ENCODE data around the gene ACOXL.
"Not testable (repeated sequence)": the region's sequence is repeated elsewhere in the genome, so short reads cannot be mapped to it uniquely, and the experiment has no call there.

ACOXL gene

GRCh38 chr2:111072220-111072871 lies 340.0 kb downstream of the ACOXL start:
- DNase-seq: no peak

GRCh38 chr2:111082659-111083058 lies 350.3 kb downstream of the ACOXL start:
- DNase-seq: not testable (repeated sequence)

DNA sequence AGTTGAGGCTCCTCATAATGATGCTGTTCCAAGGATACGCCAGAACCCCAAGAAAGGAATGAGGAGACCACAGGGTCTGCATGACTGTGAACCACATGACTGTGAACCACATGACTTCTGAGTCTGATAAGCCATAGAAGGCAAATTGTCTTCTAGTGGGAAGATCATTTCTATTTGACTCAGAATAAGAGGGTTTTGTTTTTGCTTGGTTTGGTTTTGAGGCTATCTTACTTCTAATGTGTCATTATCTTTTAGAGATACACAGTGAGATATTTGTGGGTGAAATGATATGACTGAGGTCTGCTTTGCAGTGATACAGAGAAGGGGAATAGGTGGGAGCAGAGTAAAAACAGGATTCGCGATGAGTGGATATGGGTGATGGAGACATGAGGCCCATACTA lies 359.4 kb downstream of the ACOXL start:
- no peak for DNase-seq

GRCh38 chr2:111094691-111095090 lies 362.3 kb downstream of the ACOXL start:
- DNase-seq: no peak

DNA sequence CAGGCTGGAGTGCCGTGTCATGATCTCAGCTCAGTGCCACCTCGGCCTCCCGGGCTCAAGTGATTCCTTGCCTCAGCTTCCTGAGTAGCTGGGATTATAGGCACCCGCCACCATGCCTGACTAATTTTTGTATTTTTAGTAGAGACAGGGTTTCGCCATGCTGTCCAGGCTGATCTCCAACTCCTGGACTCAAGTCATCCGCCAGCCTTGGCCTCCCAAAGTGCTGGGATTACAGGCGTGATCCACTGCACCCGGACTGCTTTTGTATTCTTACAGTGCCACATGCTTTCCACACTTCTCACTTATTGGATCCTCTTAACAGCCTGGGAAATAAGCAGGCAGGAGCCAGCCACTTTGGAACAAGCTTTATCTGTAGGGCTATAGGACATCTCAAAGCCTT lies 363.1 kb downstream of the ACOXL start:
- no peak for DNase-seq

DNA sequence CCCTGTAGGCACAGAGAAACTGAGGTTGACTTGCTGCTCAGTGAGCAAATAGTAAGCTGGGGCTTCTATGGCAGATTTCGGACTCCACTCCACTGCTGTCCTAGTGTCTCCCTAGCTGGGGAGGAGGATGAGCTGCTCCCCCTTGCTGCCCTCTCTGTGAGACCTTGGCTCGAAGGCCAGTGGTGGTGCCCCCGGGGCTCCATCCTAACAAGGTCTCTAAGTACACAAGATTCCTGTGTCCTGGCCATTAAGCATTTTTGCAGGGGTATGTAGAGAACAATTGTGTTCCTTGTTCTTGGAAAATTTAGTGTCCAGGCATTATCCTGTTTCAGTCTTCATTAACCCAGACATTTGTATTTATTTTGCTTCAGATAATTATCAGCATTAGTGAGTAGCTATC lies 367.0 kb downstream of the ACOXL start:
- no peak for DNase-seq

DNA sequence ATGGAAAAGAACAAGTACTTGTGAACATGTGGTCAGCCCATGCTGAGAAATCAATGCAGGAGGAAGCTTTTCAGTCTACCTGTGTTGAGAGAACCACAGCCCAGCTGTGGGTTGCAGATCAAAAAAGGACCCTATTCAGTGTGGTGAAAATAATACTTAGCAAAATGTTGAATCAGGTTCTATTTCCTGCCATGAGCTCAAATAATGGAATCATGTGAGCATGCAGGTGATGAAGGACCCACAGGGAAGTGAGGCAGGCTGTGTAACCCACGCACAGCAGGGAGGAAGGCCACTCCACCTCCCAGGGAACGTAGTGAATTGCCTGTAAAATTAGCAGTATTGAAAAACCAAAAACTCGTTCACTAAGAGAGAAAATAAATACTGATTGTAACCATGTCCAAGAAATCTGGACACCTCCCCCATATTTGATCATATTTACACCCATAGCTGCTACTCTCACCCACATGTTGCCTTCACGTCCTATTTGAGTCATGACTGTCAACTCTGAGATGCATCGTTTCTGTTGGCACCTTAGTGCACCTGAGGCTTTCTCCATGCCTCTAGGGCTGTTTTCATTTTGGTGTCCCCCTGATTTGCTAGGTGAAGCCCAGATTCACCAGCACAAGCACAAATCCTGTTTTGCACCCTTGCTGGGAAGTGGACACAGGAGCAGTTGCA lies 367.9 kb downstream of the ACOXL start:
- no peak for DNase-seq

- DNase-seq: peak; percentile 81 to 91
Measured at GRCh38 chr2:111100765-111101162, 368.4 kb downstream of the ACOXL start.

DNA sequence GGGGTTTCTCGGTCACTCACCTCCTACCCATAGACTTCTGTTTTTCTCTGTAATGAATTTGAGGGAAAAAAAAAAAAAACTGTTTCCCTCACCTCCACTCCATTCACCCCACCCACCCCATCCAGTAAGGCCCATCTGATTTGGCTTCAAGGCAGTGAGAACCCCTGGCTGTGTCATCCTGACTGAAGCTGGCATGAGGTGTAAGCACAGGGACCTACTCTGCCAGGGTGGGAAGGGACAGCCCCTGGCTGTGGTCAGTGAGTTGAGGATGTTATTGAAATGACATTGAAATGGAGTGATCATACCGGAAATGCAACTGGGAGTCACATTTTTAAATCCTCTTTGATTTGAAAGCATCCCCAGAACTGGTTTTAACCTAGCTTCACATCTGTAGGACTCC lies 369.2 kb downstream of the ACOXL start:
- no peak for DNase-seq

DNA sequence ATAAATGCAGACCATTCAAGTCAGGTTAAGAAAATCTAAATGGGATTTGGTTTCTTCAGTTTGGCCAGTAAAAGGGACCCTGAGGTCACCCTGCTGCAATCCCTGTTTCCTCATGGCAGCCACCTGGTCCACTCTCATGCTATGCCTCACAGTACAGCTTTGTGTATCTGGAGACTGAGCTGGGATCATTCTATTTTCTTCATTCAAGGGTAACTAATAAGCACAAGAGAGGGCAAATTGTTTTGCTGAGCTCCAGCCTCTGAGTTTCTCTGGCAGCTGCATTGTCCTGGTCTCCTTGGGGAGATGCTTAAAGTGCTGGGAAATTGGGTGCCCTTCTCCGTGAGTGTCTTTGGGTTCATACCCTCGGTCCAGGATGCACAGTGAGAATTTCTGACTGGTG lies 369.8 kb downstream of the ACOXL start:
- DNase-seq: no peak

DNA sequence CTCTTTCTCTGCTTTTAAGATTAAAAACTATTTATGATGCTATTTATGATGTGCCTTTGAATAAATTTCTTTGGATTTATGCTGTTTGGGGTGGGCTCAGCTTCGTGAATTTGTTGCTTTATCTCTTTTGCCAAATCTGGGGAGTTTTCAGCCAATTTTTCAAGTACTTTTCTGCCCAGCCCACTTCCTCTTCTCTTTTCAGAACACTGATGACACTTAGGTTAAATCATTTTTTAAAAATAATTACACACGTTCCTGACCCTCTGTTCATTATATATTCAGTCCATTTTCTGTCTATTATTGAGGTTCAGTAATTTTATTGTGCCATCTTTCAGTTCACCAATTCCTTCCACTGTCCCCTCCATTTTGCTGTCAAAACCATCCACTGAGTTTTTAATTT lies 373.6 kb downstream of the ACOXL start:
- DNase-seq: peak; percentile 53 to 62

- peak; percentile 56 to 81 for DNase-seq
Measured at GRCh38 chr2:111106706-111107105, 374.3 kb downstream of the ACOXL start.

DNA sequence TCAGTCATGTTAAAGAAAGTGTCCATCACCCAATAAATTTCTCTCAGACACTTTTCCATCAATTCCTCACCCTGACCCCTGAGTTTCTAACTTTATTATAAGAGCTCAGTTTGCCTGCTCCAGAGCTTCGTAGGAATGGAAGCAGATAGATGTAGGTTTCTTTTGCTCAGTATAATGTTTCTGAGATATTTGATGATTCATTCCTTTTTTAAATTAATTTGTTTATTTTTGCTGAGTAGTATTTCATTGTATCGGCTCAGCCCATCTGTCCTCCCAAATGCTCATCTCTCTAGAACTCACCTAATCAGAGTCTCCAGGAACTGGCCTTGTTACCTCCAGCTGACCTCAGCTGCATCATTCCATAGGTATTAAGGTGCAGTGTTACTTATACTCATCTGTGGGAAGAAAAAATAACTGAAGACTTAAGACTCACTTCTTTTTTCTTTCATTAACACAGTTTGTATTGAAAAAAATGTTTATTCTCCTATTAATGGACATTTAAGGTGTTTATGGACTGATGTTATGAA lies 376.4 kb downstream of the ACOXL start:
- DNase-seq: no peak

GRCh38 chr2:111111101-111111755 lies 378.9 kb downstream of the ACOXL start:
- DNase-seq: peak in 1 of 2 donors; percentile 25

DNA sequence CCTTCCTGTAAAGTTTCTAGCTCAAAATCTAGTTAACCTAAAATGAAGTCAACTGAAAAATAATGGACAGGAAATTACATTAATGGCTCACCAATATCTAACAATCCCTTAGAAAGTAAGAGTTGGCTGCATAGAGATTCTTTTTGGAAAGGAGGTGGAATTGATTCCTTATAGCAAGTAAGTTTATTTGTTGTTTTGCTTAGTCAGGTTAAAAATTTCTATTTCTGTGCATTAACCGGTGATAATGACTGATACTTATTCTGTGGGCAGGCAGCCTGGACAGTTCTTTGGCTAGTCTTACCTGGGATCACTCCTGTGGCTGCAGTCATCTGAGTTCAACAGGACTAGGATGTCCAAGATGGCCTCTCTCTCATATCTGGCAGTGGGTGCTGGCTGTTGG lies 381.5 kb downstream of the ACOXL start:
- DNase-seq: no peak

DNA sequence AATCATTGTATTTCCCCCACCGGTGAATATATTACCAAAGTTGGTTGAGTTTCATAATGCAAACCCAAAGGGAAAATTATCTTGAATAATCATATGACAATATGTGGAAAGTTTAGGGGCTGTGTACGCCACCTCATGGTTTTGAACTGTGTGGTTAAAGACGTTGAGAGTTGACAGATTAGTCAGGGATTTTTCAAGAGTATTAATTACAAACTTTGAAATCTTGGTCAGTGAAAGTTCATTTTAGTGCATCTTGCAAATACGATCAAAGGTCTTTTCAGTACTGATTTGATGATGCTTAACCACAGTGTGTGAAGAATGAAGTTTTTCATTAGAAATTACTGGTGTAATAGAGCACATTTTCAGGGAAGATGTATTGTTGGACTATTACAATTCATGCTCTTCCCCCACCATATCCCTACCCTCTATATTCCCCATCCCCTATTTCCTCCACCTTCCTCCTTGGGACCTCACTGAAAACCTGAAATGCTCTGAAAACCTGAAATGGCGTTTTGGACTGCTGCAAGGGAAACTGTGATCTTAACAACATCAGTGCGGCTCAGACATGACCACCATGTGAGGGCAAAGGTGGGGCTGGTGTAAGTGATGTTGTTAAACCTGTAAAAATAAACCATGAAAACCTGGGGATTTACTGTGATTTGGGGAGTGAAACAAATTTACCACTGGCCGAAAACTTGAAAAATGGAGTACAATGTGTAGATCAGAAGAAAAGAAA lies 383.8 kb downstream of the ACOXL start:
- peak; percentile 49 to 60 for DNase-seq

DNA sequence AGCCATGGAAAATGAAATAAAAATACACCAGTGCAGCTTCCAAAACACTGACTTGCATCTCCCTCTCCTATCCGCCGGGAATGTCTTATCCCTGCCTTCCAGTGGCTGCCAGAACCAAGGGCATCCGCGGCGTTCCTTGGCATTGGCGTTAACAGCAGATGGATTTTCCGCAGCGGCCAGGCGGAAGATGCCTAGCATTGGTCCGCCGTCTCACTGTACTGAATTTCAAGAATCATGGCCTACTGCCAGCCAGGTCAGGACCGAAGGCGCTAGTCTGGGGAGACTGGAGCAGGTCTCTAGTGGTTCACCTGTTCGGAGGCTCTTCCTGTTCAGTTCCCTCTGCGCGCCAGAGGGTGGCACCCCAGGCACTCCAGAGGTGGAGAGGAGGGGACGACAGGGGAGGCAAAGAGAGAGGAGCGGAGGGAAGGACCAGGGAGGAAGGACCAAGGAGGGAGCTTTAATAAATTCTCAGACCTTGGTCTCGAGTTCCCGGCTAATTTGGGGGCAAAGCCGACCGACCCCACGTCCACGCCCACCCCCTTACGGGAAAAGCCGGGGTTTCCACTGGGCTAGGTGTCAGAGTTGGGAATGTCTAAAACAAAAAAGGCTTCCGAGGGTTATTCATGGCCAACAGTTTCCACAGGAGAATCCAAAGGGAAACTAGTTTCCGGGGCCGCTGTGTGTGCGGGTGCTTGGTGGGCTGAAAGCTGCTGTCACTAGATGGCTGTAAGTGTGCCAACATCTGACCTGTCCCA lies 384.6 kb downstream of the ACOXL start:
- DNase-seq: peak; percentile 30 to 45

GRCh38 chr2:111117598-111118480 lies 385.5 kb downstream of the ACOXL start:
- peak; percentile 47 to 60 for DNase-seq

DNA sequence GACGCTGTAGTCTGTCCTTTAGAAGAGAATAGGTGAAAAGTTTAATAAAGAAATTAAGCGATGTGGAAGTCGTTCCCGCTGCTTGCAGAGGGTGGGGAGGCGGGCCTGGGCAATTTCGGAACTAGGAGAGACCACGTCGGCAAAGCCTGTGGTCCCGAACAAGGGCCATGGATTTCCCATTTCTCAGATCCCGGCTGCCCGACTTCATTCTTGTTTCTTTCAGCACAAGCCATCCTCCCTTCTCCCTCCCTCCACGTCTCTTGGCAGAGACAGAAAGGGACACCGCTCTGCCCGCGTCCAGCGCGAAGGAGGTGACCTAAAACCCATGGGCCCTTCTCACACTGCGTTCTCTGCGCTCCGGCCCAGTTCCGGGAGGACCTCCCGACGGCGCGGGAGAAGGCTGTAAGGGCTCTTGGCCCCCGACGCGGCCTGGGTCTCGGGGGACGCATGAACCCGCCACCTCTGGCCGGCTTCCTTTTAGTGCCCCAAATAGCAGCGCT lies 386.2 kb downstream of the ACOXL start:
- peak in 1 of 2 donors; percentile 20 for DNase-seq

DNA sequence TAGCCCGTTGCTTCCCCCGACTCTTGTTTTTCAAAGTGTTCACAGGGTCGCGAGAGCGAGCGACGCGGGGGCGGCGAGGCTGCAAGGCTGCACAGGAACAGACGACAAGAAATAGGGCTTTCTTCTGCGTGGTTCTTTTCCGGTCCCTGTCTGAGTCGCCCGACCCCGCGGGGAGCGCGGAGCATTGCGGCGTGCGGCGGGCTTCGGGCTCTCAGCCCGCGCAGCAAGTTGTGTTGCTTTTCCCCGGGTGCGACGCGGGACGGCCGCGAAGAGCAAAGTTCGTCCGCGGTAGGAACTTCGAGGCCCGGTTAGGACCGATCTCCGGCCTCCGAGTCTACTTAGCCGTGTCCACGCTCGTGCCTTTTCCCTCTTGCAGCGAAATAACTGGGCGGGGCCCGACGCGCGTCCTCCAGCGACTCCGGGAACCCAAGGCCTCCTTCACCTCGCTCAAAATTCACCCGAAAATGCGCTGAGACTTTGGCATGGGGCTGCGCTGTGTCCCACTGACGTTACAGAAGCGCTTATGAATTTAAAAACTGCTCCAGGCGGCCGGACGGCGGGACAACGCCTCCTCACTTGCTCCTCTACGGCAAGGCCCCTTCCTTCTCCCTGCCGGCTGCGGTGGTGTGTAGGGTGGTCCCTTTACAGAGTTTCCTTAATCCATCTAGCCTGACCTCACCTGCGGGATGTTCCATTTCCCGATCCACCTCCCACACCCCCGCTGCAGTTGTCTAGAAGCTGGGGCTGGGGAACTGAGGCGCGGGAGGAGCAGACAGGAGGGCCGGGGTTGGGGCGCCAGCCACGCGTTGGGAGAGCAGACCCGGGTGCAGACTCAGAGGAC lies 386.8 kb downstream of the ACOXL start:
- DNase-seq: peak in 1 of 2 donors; percentile 16

Measured in inflammatory macrophage treated with lipopolysaccharide for 1 hour (primary cell).